Neural progenitor cell (in vitro differentiated cells): ENCODE measurements around the gene RPL39L. TPM values are rescaled to one million over a fixed set of nuclear protein-coding genes. Genes with fewer than 3 reads are reported as not detected.

ENCODE experiments used
- DNase-seq: peaks from one replicate; pipeline ENCODE4 v3.0.0-alpha.2; 2016; ENCODE audit warnings: low spot score
- H2AFZ ChIP-seq: fragments of 200-600 bp; sonication (generic); replicated peaks from 2 replicates; pipeline ENCODE4 v1.6.1; 2016; ENCODE audit warnings: antibody characterized with exemption
- H3F3A ChIP-seq: fragments of 200-600 bp; sonication (generic); 2 replicates; pipeline ENCODE4 v1.6.1; 2016; ENCODE audit warnings: antibody characterized with exemption, low read depth
- H3K27ac ChIP-seq: fragments of 200-600 bp; sonication (generic); 2 replicates; pipeline ENCODE4 v1.5.1; 2016; ENCODE audit warnings: mild to moderate bottlenecking
- H3K27me3 ChIP-seq: fragments of 200-600 bp; sonication (generic); 2 replicates; pipeline ENCODE4 v1.6.1; 2016; ENCODE audit warnings: mild to moderate bottlenecking, moderate library complexity
- H3K36me3 ChIP-seq: fragments of 200-600 bp; sonication (generic); 2 replicates; pipeline ENCODE4 v1.5.1; 2016
- H3K4me1 ChIP-seq: fragments of 200-600 bp; sonication (generic); 2 replicates; pipeline ENCODE4 v1.6.1; 2016; ENCODE audit warnings: mixed run types
- H3K4me2 ChIP-seq: fragments of 200-600 bp; sonication (generic); 2 replicates; pipeline ENCODE4 v1.6.1; 2016
- H3K4me3 ChIP-seq: fragments of 200-600 bp; sonication (generic); 2 replicates; pipeline ENCODE4 v1.5.1; 2016
- H3K79me2 ChIP-seq: fragments of 200-600 bp; sonication (generic); 2 replicates; pipeline ENCODE4 v1.6.1; 2016; ENCODE audit warnings: low read depth
- H3K9ac ChIP-seq: fragments of 200-600 bp; sonication (generic); 2 replicates; pipeline ENCODE4 v1.6.1; 2016
- H3K9me3 ChIP-seq: fragments of 200-600 bp; sonication (generic); 2 replicates; pipeline ENCODE4 v1.5.1; 2016; ENCODE audit warnings: low read depth
- H4K20me1 ChIP-seq: fragments of 200-600 bp; sonication (generic); 2 replicates; pipeline ENCODE4 v1.6.1; 2016; ENCODE audit warnings: low read depth
- H3K27ac Mint-ChIP-seq: 3 replicates; pipeline ENCODE4 v1.8.0; 2021; ENCODE audit warnings: mixed read lengths
- H3K27me3 Mint-ChIP-seq: 2 replicates; pipeline ENCODE4 v1.8.0; 2022; ENCODE audit warnings: low read depth, mild to moderate bottlenecking, inconsistent platforms, moderate library complexity, mixed read lengths; ENCODE audit not compliant: insufficient read depth
- H3K36me3 Mint-ChIP-seq: 3 replicates; pipeline ENCODE4 v1.8.0; 2021; ENCODE audit warnings: mixed read lengths
- H3K4me1 Mint-ChIP-seq: 3 replicates; pipeline ENCODE4 v1.8.0; 2021; ENCODE audit warnings: mixed read lengths
- H3K4me3 Mint-ChIP-seq: 3 replicates; pipeline ENCODE4 v1.8.0; 2021; ENCODE audit warnings: mild to moderate bottlenecking, moderate library complexity, mixed read lengths
- H3K9me3 Mint-ChIP-seq: 3 replicates; pipeline ENCODE4 v1.8.0; 2020; ENCODE audit warnings: mixed read lengths
- CTCF ChIP-seq: fragments of 200-600 bp; sonication (generic); IDR thresholded peaks from 2 replicates; pipeline ENCODE4 v1.5.1; 2017; ENCODE audit warnings: antibody characterized with exemption, mild to moderate bottlenecking
- EZH2 ChIP-seq: fragments of 200-600 bp; sonication (generic); IDR thresholded peaks from 2 replicates; pipeline ENCODE4 v1.6.1; 2017; ENCODE audit warnings: antibody characterized with exemption, mild to moderate bottlenecking, moderate library complexity
- EZH2phosphoT487 ChIP-seq: fragments of 200-600 bp; sonication (generic); IDR thresholded peaks from 2 replicates; pipeline ENCODE4 v1.6.1; 2017; ENCODE audit warnings: antibody characterized with exemption
- total RNA-seq: library from RNA; depleted of rRNA; stranded (reverse); fragments of >200 nt; gene quantifications from 2 replicates; pipeline ENCODE4 v1.2.3, GENCODE V29; 2015; ENCODE audit warnings: low replicate concordance

Gene RPL39L
- total RNA-seq, 1 donor from 2014 or later, result 49.1 TPM

DNA sequence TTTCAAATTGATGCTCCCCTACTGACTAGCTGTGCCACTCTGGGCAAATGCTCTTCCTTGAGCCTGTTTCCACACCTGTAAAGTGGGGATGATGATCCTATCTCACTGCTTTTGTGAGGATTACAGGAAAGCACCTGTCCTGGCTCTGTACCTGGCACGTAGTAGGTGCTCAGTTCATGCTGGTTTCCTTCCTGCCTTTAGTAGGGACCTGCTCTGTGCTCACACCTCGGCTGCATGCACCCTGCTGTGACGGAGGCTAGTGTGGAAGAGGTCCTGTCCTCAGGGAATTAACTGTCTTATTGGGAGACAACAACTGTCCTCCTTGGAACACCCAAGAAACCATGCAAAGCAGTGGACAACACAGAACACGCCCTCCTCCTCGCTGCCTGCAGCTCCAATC, 61.8 kb downstream of the RPL39L start:
- Mint-ChIP-seq H3K9me3 (no peaks in the 10 kb centered on the region), H3K36me3 (peaks cover 24% of the 10 kb centered on the region), H3K27ac (no peak overlapping the region), H3K4me1 (peaks cover 1% of the 10 kb centered on the region), H3K27me3 (peaks cover 2% of the 10 kb centered on the region), H3K4me3 (no peak overlapping the region)
- Histone ChIP-seq H3K9me3 (no peaks in the 10 kb centered on the region), H2AFZ (no peak overlapping the region), H3K4me1 (no peaks in the 10 kb centered on the region), H3F3A (no peaks in the 10 kb centered on the region), H3K4me3 (no peak overlapping the region), H3K27me3 (no peaks in the 10 kb centered on the region), H3K9ac (no peak overlapping the region), H3K36me3 (no peaks in the 10 kb centered on the region), H3K4me2 (no peak overlapping the region), H4K20me1 (no peaks in the 10 kb centered on the region), H3K27ac (no peak overlapping the region), H3K79me2 (no peaks in the 10 kb centered on the region)
- DNase-seq, result no peak
- no peak for TF ChIP-seq CTCF
- no peak for TF ChIP-seq EZH2
- TF ChIP-seq EZH2phosphoT487, result no peak

- Mint-ChIP-seq H3K27ac (no peak overlapping the region), H3K36me3 (peaks cover 24% of the 10 kb centered on the region), H3K9me3 (no peaks in the 10 kb centered on the region), H3K27me3 (peaks cover 2% of the 10 kb centered on the region), H3K4me3 (no peak overlapping the region), H3K4me1 (peaks cover 6% of the 10 kb centered on the region)
- Histone ChIP-seq H3K4me3 (no peak overlapping the region), H3K79me2 (no peaks in the 10 kb centered on the region), H3K4me2 (no peak overlapping the region), H4K20me1 (no peaks in the 10 kb centered on the region), H3F3A (no peaks in the 10 kb centered on the region), H3K4me1 (no peaks in the 10 kb centered on the region), H3K27me3 (no peaks in the 10 kb centered on the region), H3K36me3 (no peaks in the 10 kb centered on the region), H3K9me3 (no peaks in the 10 kb centered on the region), H2AFZ (no peak overlapping the region), H3K9ac (no peak overlapping the region), H3K27ac (no peak overlapping the region)
- TF ChIP-seq CTCF, result no peak
- TF ChIP-seq EZH2phosphoT487, result no peak
- no peak for TF ChIP-seq EZH2
- no peak for DNase-seq
Observed at GRCh38 chr3:187077085-187077484, 62.2 kb downstream of the RPL39L start.

GRCh38 chr3:187076297-187076696, 63.0 kb downstream of the RPL39L start:
- H3K4me1 Mint-ChIP-seq, result peaks cover 6% of the 10 kb centered on the region
- H3K36me3 Mint-ChIP-seq, result peaks cover 24% of the 10 kb centered on the region
- Histone ChIP-seq H3K27me3 (no peaks in the 10 kb centered on the region), H3K36me3 (no peaks in the 10 kb centered on the region), H4K20me1 (no peaks in the 10 kb centered on the region), H2AFZ (no peak overlapping the region), H3K4me1 (no peaks in the 10 kb centered on the region), H3K9me3 (no peaks in the 10 kb centered on the region), H3K27ac (no peak overlapping the region), H3K4me3 (no peak overlapping the region), H3K9ac (no peak overlapping the region), H3K79me2 (no peaks in the 10 kb centered on the region), H3F3A (no peaks in the 10 kb centered on the region), H3K4me2 (no peak overlapping the region)
- H3K9me3 Mint-ChIP-seq, result no peaks in the 10 kb centered on the region
- no peak for DNase-seq
- no peak for TF ChIP-seq CTCF
- TF ChIP-seq EZH2phosphoT487, result no peak
- TF ChIP-seq EZH2, result no peak
- H3K4me3 Mint-ChIP-seq, result no peak overlapping the region
- peak overlapping the region; percentile 34 for H3K27ac Mint-ChIP-seq
- no peaks in the 10 kb centered on the region for H3K27me3 Mint-ChIP-seq

DNA sequence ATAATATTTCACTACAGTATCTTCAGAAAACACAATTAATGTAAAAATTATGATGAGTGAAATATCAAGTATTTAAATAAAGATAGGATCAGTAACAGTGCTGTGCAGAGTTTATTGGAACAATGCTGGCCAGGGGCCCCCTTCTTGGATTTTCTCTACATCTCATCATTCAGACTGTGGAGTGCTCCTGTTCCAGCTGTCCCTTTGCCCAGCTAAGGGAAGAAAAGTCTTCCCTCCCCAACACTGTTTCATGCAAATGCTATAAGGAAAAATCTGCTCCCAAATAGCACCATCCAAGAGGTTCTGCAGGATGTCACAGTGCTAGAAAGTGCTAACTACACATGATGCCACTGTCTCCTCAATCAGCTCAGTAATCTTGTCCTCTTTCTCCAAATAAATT, 64.5 kb downstream of the RPL39L start:
- no peak overlapping the region for H3K4me3 ChIP-seq
- H3K36me3 ChIP-seq, result no peaks in the 10 kb centered on the region
- H3F3A ChIP-seq, result no peaks in the 10 kb centered on the region
- TF ChIP-seq EZH2phosphoT487, result no peak
- TF ChIP-seq CTCF, result no peak
- no peak for TF ChIP-seq EZH2
- no peaks in the 10 kb centered on the region for H3K27me3 ChIP-seq
- no peaks in the 10 kb centered on the region for H4K20me1 ChIP-seq
- H3K27me3 Mint-ChIP-seq, result no peaks in the 10 kb centered on the region
- no peaks in the 10 kb centered on the region for H3K9me3 ChIP-seq
- no peak overlapping the region for H3K4me2 ChIP-seq
- no peaks in the 10 kb centered on the region for H3K79me2 ChIP-seq
- no peak overlapping the region for H3K4me3 Mint-ChIP-seq
- DNase-seq, result no peak
- H2AFZ ChIP-seq, result no peak overlapping the region
- peaks cover 32% of the 10 kb centered on the region for H3K36me3 Mint-ChIP-seq
- H3K9me3 Mint-ChIP-seq, result no peaks in the 10 kb centered on the region
- no peak overlapping the region for H3K9ac ChIP-seq
- no peak overlapping the region for H3K27ac ChIP-seq
- no peak overlapping the region for H3K27ac Mint-ChIP-seq
- H3K4me1 ChIP-seq, result no peaks in the 10 kb centered on the region
- H3K4me1 Mint-ChIP-seq, result peaks cover 6% of the 10 kb centered on the region
